Ishikawa (cell line): ENCODE measurements around the gene TBPL1.

Experiments used
- CEBPB ChIP-seq: IDR thresholded peaks from 2 replicates; pipeline ENCODE4 v1.6.1; 2012
- FOXM1 ChIP-seq: IDR thresholded peaks from 2 replicates; pipeline ENCODE4 v1.6.1; 2012; ENCODE audit warnings: low read depth, borderline replicate concordance
- RAD21 ChIP-seq: IDR thresholded peaks from 2 replicates; pipeline ENCODE4 v1.6.1; 2012; ENCODE audit warnings: low read depth
- TAF1 ChIP-seq: IDR thresholded peaks from 2 replicates; pipeline ENCODE4 v1.6.1; 2012; ENCODE audit warnings: low read depth, mild to moderate bottlenecking
- YY1 ChIP-seq: IDR thresholded peaks from 2 replicates; pipeline ENCODE4 v1.6.1; 2012; ENCODE audit warnings: low read depth
- ZBTB7A ChIP-seq: IDR thresholded peaks from 2 replicates; pipeline ENCODE4 v1.6.1; 2012; ENCODE audit warnings: low read depth

DNA sequence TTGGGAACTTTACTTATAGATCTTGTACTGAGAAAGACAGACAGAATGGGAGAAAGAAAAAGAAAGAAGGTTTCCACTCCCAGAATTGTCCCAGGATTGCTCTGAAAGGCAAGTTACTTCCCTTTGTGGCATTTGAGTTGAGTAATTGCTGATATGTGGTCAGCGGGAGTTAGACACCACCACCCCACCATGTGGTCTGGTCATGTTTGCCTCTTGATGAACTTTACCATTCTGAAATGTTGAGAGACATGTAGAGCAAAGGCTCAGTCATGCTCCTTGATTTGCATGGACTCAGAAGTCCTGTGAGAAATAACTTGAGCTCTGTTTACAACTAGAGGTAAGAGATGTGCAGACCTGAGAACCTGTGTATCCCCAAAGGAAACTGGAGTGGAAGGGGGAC lies 47.0 kb upstream of the TBPL1 start:
- TF ChIP-seq YY1, result no peak
- TF ChIP-seq CEBPB, result no peak
- TF ChIP-seq RAD21, result no peak
- TF ChIP-seq TAF1, result no peak
- no peak for TF ChIP-seq FOXM1
- no peak for TF ChIP-seq ZBTB7A
